Stimulated activated naive CD4-positive, alpha-beta T cell (primary cell): ENCODE measurements around the gene PIK3CB.
A peak's percentile ranks its signal among the peaks of the same experiment; 100 is the strongest.
"Not testable (repeated sequence)": the region's sequence is repeated elsewhere in the genome, so short reads cannot be mapped to it uniquely, and the experiment has no call there.

Source experiments
- DNase-seq, 6 experiments: peaks; one replicate each; lab custom pipeline; 2025; lab: John Stamatoyannopoulos, UW

PIK3CB gene

DNA sequence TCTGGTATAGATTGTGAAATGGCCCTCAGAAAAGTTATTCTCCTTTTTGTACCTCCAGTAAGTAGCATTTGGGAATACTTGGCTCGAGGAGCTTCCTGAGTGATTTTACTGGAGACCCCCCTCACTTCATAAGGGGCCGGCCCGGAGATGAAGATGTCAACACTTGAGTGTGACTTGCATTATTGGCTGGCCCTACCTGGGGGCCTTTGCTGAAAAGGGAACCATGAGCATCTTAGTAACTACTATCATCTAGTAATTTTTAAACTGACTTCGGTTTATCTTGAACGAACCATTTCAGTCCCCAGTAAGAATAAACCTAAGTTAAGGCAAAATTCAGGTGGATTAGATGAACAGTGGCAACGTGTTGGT lies 224.8 kb downstream of the PIK3CB start:
- no peak for DNase-seq

DNA sequence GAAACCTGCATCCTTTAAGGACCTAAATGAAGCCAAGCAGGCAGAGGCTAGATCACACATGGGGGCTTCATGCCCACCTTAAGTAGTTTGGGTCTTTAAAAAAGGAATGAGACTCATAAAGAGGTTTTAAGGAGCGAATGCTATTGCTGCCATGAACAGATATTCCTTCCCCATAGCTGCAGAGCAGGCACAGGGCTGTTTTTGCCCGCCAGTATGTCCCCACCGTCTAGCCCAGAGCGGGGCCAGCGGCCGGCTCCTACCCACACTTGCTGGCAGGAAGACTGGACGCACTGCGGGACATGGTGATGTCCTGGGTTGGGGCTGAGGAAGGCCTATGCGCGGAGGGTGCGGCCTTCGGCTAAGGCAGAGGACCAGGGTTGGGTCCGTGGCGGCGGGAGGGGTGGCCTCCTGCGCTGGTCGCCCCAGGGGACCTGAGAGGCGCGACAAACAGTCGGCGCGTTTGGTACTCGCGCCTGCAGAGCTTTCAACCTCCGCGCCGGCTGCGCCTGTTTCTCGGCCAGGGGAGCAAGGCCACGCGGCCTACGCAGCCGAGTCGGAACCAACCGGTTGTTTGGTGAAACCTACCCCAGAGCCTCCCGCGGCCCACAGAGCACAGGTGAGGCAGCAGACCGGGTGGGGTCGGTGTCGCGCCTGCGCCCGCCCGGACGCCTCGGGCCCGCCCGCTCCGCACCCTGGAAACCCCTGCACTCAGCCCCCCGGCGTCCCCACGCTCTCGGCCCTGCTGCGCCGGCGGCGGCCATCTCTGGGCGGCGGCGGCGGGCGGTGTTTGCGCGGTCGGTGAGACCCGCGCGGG lies 226.2 kb downstream of the PIK3CB start, which contains the start of gene FAIM:
TSS of gene FAIM (plus strand) at position 450 of the 814 bp plus-strand sequence. CDS start 10,956 bp downstream, outside the sequence.
- DNase-seq, result peak; percentile 53 to 92 (median 74)

GRCh38 chr3:138604106-138604595 lies 230.6 kb downstream of the PIK3CB start:
- not testable (repeated sequence) for DNase-seq
